HepG2 (cell line): ENCODE measurements around the gene OSCP1. TPM values are rescaled to one million over a fixed set of nuclear protein-coding genes. Genes with fewer than 3 reads are reported as not detected.

Experiments
- ATAC-seq: fragments of 200-7000 bp; cut with Tn5 transposase; 3 replicates; pipeline ENCODE4 v1.9.1; 2020; ENCODE audit warnings: mild to moderate bottlenecking, moderate library complexity
- BruUV-seq: library from RNA; stranded (reverse); fragments of 400-500 nt; replicated peaks from 2 replicates; lab custom pipeline; 2021; lab: Mats Ljungman, UMichigan
- CTCF ChIA-PET: fragments of 300-600 bp; formaldehyde crosslinking; extraction: SDS; loops from one replicate; lab custom pipeline; 2021; ENCODE audit warnings: low total read pairs, inconsistent platforms, low intra/inter-chr PET ratio; lab: Yijun Ruan, JAX
- POLR2A ChIA-PET: fragments of 350-600 bp; sonication (Branson Sonifier 250); formaldehyde crosslinking; loops from one replicate; lab custom pipeline; 2020; ENCODE audit warnings: antibody characterized with exemption, inconsistent platforms; lab: Yijun Ruan, JAX
- DNase-seq: peaks from one replicate; pipeline ENCODE4 v3.0.0-alpha.2; 2015; ENCODE audit warnings: low spot score
- FAIRE-seq: peaks from 3 replicates; lab custom pipeline; 2011; peaks lifted over from hg19 to GRCh38; lab: Jason Lieb, UNC
- H2AFZ ChIP-seq: one replicate; pipeline ENCODE4 v1.6.1; 2011; ENCODE audit warnings: low read length, inconsistent platforms
- H3K27ac ChIP-seq: fragments of 300-600 bp; 3 replicates; pipeline ENCODE4 v1.8.0; 2011; ENCODE audit warnings: mixed run types, mild to moderate bottlenecking, mixed read lengths, low read length, inconsistent platforms; ENCODE audit not compliant: insufficient read depth; ENCODE audit errors: extremely low read length
- H3K27me3 ChIP-seq, 2 experiments: fragments of 200-600 bp in 1 of 2; 2 replicates in 1 of 2; 3 replicates in 1 of 2; pipeline versions ENCODE4 v1.6.0 to v1.8.0; 2011; ENCODE audit warnings: low read length in 2 of 2, mild to moderate bottlenecking in 2 of 2, moderate library complexity in 2 of 2, inconsistent platforms in 1 of 2; ENCODE audit not compliant: insufficient read depth in 2 of 2, control insufficient read depth in 1 of 2
- H3K36me3 ChIP-seq, 2 experiments: fragments of 200-600 bp in 1 of 2; replicated peaks in 1 of 2; 2 replicates in 1 of 2; 3 replicates in 1 of 2; pipeline versions ENCODE4 v1.5.1 to v1.8.0; 2011; ENCODE audit warnings: low read length in 2 of 2, inconsistent platforms in 1 of 2; ENCODE audit not compliant: insufficient read depth in 2 of 2, control insufficient read depth in 1 of 2
- H3K4me1 ChIP-seq: 2 replicates; pipeline ENCODE4 v1.5.1; 2012; ENCODE audit warnings: low read length, inconsistent platforms; ENCODE audit not compliant: insufficient read depth
- H3K4me2 ChIP-seq: 2 replicates; pipeline ENCODE4 v1.6.0; 2011; ENCODE audit warnings: low read depth, low read length, inconsistent platforms
- H3K4me3 ChIP-seq, 3 experiments: fragments of 200-600 bp in 1 of 3; sonication (generic), shearing (Covaris generic) in 1 of 3; replicated peaks in 1 of 3; 2 replicates each; pipeline ENCODE4 v1.5.1; 2011 to 2016; ENCODE audit warnings: low read length in 3 of 3, inconsistent platforms in 2 of 3, low read depth in 2 of 3, mild to moderate bottlenecking in 2 of 3, control low read depth in 1 of 3, mixed read lengths in 1 of 3; ENCODE audit not compliant: insufficient read depth in 1 of 3
- H3K79me2 ChIP-seq: one replicate; pipeline ENCODE4 v1.6.1; 2011; ENCODE audit warnings: low read length, inconsistent platforms; ENCODE audit not compliant: insufficient read depth
- H3K9ac ChIP-seq: 2 replicates; pipeline ENCODE4 v1.6.0; 2011; ENCODE audit warnings: mild to moderate bottlenecking, low read depth, low read length, inconsistent platforms; ENCODE audit not compliant: insufficient read depth
- H3K9me3 ChIP-seq: 2 replicates; pipeline ENCODE4 v1.5.1; 2012; ENCODE audit warnings: mild to moderate bottlenecking, low read length
- H4K20me1 ChIP-seq: 2 replicates; pipeline ENCODE4 v1.6.0; 2011; ENCODE audit warnings: inconsistent platforms, mild to moderate bottlenecking, low read length, moderate library complexity; ENCODE audit not compliant: insufficient read depth
- ADNP ChIP-seq: sonication (generic); formaldehyde crosslinking; IDR thresholded peaks from 2 replicates; pipeline ENCODE4 v1.4.0; 2020; ENCODE audit warnings: missing genetic modification reagents
- ESRRA ChIP-seq: sonication (generic); formaldehyde crosslinking; IDR thresholded peaks from 2 replicates; pipeline ENCODE4 v1.5.1; 2020; ENCODE audit warnings: mild to moderate bottlenecking, low read depth, missing genetic modification reagents
- FOXM1 ChIP-seq: sonication (generic); formaldehyde crosslinking; IDR thresholded peaks from 2 replicates; pipeline ENCODE4 v1.5.0; 2020; ENCODE audit warnings: missing genetic modification reagents
- NPAS2 ChIP-seq: sonication (generic); formaldehyde crosslinking; IDR thresholded peaks from 2 replicates; pipeline ENCODE4 v1.8.0; 2022; ENCODE audit warnings: mild to moderate bottlenecking, missing genetic modification reagents, borderline replicate concordance
- PCBP1 ChIP-seq: fragments of 200-400 bp; formaldehyde crosslinking; IDR thresholded peaks from 2 replicates; pipeline ENCODE4 v1.6.1; 2017; ENCODE audit warnings: mild to moderate bottlenecking, low read depth, low read length, borderline replicate concordance
- RARA ChIP-seq: IDR thresholded peaks from 2 replicates; pipeline ENCODE4 v1.6.1; 2016; ENCODE audit warnings: missing genetic modification reagents, missing compliant biosample characterization
- TSC22D2 ChIP-seq: sonication (generic); formaldehyde crosslinking; IDR thresholded peaks from 2 replicates; pipeline ENCODE4 v1.5.1; 2020; ENCODE audit warnings: missing genetic modification reagents, mild to moderate bottlenecking, borderline replicate concordance
- ZKSCAN5 ChIP-seq: sonication (generic); formaldehyde crosslinking; IDR thresholded peaks from 2 replicates; pipeline ENCODE4 v1.5.1; 2020; ENCODE audit warnings: mild to moderate bottlenecking, missing genetic modification reagents
- ZNF30 ChIP-seq: sonication (generic); formaldehyde crosslinking; IDR thresholded peaks from 2 replicates; pipeline ENCODE4 v1.5.0; 2020; ENCODE audit warnings: mild to moderate bottlenecking, missing genetic modification reagents
- ZZZ3 ChIP-seq: sonication (generic); formaldehyde crosslinking; IDR thresholded peaks from 2 replicates; pipeline ENCODE4 v1.4.0; 2020; ENCODE audit warnings: missing genetic modification reagents, mild to moderate bottlenecking, borderline replicate concordance
- WGBS: methylation state at CpG from one replicate; pipeline ENCODE4 v1.1.6; 2017; ENCODE audit warnings: low lambda C conversion rate; 5-methylcytosine and 5-hydroxymethylcytosine counted together
- in situ Hi-C: cut with HindIII; loops from 2 replicates; pipeline ENCODE4 v1.10.0; 2017; ENCODE audit warnings: low pct_unique_long_range_greater_than_20kb; ENCODE audit not compliant: extremely low pct_ligation_motif_present
- intact Hi-C: fragments of 100-400 bp; cut with micrococcal nuclease; formaldehyde crosslinking; loops from one replicate; pipeline ENCODE4 v1.10.0; 2022; ENCODE audit not compliant: unreplicated experiment
- polyA plus RNA-seq, 8 experiments: library from polyadenylated mRNA; depleted of rRNA in 3 of 8; stranded (reverse) in 7 of 8; unstranded in 1 of 8; fragments of >200 nt; fragmentation: Illumina TruSeq in 4 of 8; extraction: Trizol in 4 of 8; gene quantifications; 2 replicates each; pipeline versions ENCODE4 v1.2.1 to v1.2.3, GENCODE V29; 2011 to 2016; ENCODE audit warnings: low read depth in 4 of 8, missing spikeins in 1 of 8, mixed read lengths in 1 of 8; ENCODE audit not compliant: insufficient read depth in 1 of 8
- total RNA-seq, 5 experiments: library from RNA; depleted of rRNA; stranded (reverse); fragments of >200 nt; fragmentation: Illumina TruSeq; extraction: Trizol; gene quantifications; 2 replicates each; pipeline ENCODE4 v1.2.3, GENCODE V29; 2016; ENCODE audit warnings: low read depth in 1 of 5
- TF ChIP-seq, protein P1 (sequence below): sonication (generic); formaldehyde crosslinking; IDR thresholded peaks from 2 replicates; pipeline ENCODE4 v1.5.0; 2020; ENCODE audit warnings: missing genetic modification reagents
- TF ChIP-seq, protein P2 (sequence below): sonication (generic); formaldehyde crosslinking; conservative IDR thresholded peaks from 2 replicates; pipeline ENCODE4 v1.4.0; 2020; ENCODE audit warnings: missing genetic modification reagents
- TF ChIP-seq, protein P3 (sequence below): sonication (generic); formaldehyde crosslinking; IDR thresholded peaks from 2 replicates; pipeline ENCODE4 v1.8.0; 2022; ENCODE audit warnings: missing genetic modification reagents, low read depth, mild to moderate bottlenecking, borderline replicate concordance

The OSCP1 gene
- total and polyA plus RNA-seq, 2 of the 13 experiments (the other 11 are each of a cell fraction or from before 2014, with no cell fraction given) = 0.60 to 0.84 TPM

GRCh38 chr1:36476945-36477344 is 26.7 kb upstream of the OSCP1 start:
- Histone ChIP-seq H3K9ac (no peak overlapping the region), H3K27ac (no peak overlapping the region), H3K9me3 (no peaks in the 10 kb centered on the region), H3K4me3 (no peak overlapping the region), H3K36me3 (peaks cover 0 to 3% of the 10 kb centered on the region in 2 experiments; a peak in 1 of 5 replicates), H3K27me3 (no peaks in the 10 kb centered on the region), H2AFZ (no peak overlapping the region), H3K79me2 (no peaks in the 10 kb centered on the region), H4K20me1 (no peaks in the 10 kb centered on the region), H3K4me2 (no peak overlapping the region), H3K4me1 (peaks cover 20% of the 10 kb centered on the region)
- POLR2A ChIA-PET = interaction anchor here (0.8 kb wide), 1 partner anchor 13 kb away, joined by 4 read pairs; the partner anchor contains the start of gene MRPS15
- DNase-seq (no peak), FAIRE-seq (no peak), ATAC-seq (no peak)
- WGBS = 96% methylated on average over 5 of the region's 5 CpGs
- no peak for TF ChIP-seq TSC22D2 (CRISPR knock-in tag)
- TF ChIP-seq, protein P1, sequence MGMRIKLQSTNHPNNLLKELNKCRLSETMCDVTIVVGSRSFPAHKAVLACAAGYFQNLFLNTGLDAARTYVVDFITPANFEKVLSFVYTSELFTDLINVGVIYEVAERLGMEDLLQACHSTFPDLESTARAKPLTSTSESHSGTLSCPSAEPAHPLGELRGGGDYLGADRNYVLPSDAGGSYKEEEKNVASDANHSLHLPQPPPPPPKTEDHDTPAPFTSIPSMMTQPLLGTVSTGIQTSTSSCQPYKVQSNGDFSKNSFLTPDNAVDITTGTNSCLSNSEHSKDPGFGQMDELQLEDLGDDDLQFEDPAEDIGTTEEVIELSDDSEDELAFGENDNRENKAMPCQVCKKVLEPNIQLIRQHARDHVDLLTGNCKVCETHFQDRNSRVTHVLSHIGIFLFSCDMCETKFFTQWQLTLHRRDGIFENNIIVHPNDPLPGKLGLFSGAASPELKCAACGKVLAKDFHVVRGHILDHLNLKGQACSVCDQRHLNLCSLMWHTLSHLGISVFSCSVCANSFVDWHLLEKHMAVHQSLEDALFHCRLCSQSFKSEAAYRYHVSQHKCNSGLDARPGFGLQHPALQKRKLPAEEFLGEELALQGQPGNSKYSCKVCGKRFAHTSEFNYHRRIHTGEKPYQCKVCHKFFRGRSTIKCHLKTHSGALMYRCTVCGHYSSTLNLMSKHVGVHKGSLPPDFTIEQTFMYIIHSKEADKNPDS (CRISPR knock-in tag) = no peak
- no peak for TF ChIP-seq ZZZ3 (CRISPR knock-in tag)
- TF ChIP-seq, protein P2, sequence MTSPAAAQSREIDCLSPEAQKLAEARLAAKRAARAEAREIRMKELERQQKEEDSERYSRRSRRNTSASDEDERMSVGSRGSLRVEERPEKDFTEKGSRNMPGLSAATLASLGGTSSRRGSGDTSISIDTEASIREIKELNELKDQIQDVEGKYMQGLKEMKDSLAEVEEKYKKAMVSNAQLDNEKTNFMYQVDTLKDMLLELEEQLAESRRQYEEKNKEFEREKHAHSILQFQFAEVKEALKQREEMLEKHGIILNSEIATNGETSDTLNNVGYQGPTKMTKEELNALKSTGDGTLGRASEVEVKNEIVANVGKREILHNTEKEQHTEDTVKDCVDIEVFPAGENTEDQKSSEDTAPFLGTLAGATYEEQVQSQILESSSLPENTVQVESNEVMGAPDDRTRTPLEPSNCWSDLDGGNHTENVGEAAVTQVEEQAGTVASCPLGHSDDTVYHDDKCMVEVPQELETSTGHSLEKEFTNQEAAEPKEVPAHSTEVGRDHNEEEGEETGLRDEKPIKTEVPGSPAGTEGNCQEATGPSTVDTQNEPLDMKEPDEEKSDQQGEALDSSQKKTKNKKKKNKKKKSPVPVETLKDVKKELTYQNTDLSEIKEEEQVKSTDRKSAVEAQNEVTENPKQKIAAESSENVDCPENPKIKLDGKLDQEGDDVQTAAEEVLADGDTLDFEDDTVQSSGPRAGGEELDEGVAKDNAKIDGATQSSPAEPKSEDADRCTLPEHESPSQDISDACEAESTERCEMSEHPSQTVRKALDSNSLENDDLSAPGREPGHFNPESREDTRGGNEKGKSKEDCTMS = no peak
- TF ChIP-seq ADNP (CRISPR knock-in tag) = no peak
- no peak for TF ChIP-seq FOXM1 (CRISPR knock-in tag)
- no peak for TF ChIP-seq ZNF30 (CRISPR knock-in tag)
- no peak for TF ChIP-seq RARA (CRISPR knock-in tag)
- TF ChIP-seq NPAS2 (CRISPR knock-in tag) = no peak
- TF ChIP-seq ZKSCAN5 = no peak
- no peak for TF ChIP-seq ESRRA (CRISPR knock-in tag)
- TF ChIP-seq PCBP1 = no peak
- TF ChIP-seq, protein P3, sequence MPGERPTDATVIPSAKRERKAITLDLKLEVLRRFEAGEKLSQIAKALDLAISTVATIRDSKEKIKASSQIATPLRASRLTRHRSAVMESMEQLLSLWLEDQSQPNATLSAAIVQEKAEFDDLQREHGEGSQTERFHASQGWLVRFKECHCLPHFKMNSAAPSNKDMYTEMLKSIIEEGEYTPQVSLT (CRISPR knock-in tag) = no peak
- BruUV-seq = no TSS peak
- intact Hi-C loops = no loop called here
- in situ Hi-C loops = no loop called here
- CTCF ChIA-PET = no interaction called here
